OCI-LY7 (cell line): ENCODE results near the gene VAPB. TPM values are rescaled to one million over a fixed set of nuclear protein-coding genes. Genes with fewer than 3 reads are reported as not detected.

Source experiments
- BruUV-seq: library from RNA; stranded (reverse); fragments of 400-500 nt; replicated peaks from 2 replicates; lab custom pipeline; 2021; lab: Mats Ljungman, UMichigan
- CTCF ChIA-PET: fragments of 300-600 bp; sonication (Branson Sonifier 250); formaldehyde crosslinking; loops from one replicate; lab custom pipeline; 2022; ENCODE audit warnings: antibody characterized with exemption; ENCODE audit not compliant: unreplicated experiment; lab: Charles Lee
- POLR2A ChIA-PET: fragments of 300-600 bp; sonication (Branson Sonifier 250); formaldehyde crosslinking; loops from one replicate; lab custom pipeline; 2022; ENCODE audit warnings: antibody characterized with exemption; lab: Charles Lee
- DNase-seq: peaks from one replicate; pipeline ENCODE4 v3.0.0-alpha.2; 2015; ENCODE audit warnings: low spot score
- H2AFZ ChIP-seq: fragments of 200-600 bp; sonication (generic), shearing (Covaris generic); 2 replicates; pipeline ENCODE4 v1.6.1; 2014; ENCODE audit warnings: mild to moderate bottlenecking, antibody characterized with exemption, low read length, moderate library complexity
- H3K27ac ChIP-seq: fragments of 200-600 bp; sonication (generic); 2 replicates; pipeline ENCODE4 v1.5.1; 2014; ENCODE audit warnings: mixed run types, low read depth, mild to moderate bottlenecking, moderate library complexity, low read length, inconsistent platforms; ENCODE audit not compliant: poor library complexity, severe bottlenecking
- H3K36me3 ChIP-seq: fragments of 200-600 bp; sonication (generic); 2 replicates; pipeline ENCODE4 v1.6.1; 2014; ENCODE audit warnings: mild to moderate bottlenecking, antibody characterized with exemption, low read length, moderate library complexity, mixed read lengths; ENCODE audit not compliant: insufficient read depth
- H3K4me1 ChIP-seq: fragments of 200-600 bp; sonication (generic); 2 replicates; pipeline ENCODE4 v1.5.1; 2014; ENCODE audit warnings: mild to moderate bottlenecking, low read length; ENCODE audit not compliant: insufficient read depth, poor library complexity, severe bottlenecking
- H3K4me2 ChIP-seq: fragments of 200-600 bp; sonication (generic); 2 replicates; pipeline ENCODE4 v1.6.1; 2014; ENCODE audit warnings: mild to moderate bottlenecking, low read length
- H3K4me3 ChIP-seq: fragments of 200-600 bp; sonication (generic); 2 replicates; pipeline ENCODE4 v1.5.1; 2014; ENCODE audit warnings: mild to moderate bottlenecking, low read depth, low read length; ENCODE audit not compliant: poor library complexity, severe bottlenecking
- H3K79me2 ChIP-seq: fragments of 200-600 bp; sonication (generic); 2 replicates; pipeline ENCODE4 v1.6.1; 2016; ENCODE audit warnings: low read depth, mild to moderate bottlenecking, low read length, moderate library complexity, mixed read lengths; ENCODE audit not compliant: insufficient read depth
- H3K9me2 ChIP-seq: fragments of 200-600 bp; sonication (generic); 2 replicates; pipeline ENCODE4 v1.6.1; 2016; ENCODE audit warnings: mild to moderate bottlenecking, low read length, mixed read lengths; ENCODE audit not compliant: insufficient read depth
- H3K9me3 ChIP-seq: fragments of 200-600 bp; sonication (generic); 2 replicates; pipeline ENCODE4 v1.6.1; 2014; ENCODE audit warnings: mild to moderate bottlenecking, mixed run types, low read length, mixed read lengths
- H4K20me1 ChIP-seq: fragments of 200-600 bp; sonication (generic); 2 replicates; pipeline ENCODE4 v1.6.1; 2014; ENCODE audit warnings: mild to moderate bottlenecking, antibody characterized with exemption, low read length, moderate library complexity, mixed read lengths; ENCODE audit not compliant: insufficient read depth
- EZH2phosphoT487 ChIP-seq: fragments of 200-600 bp; sonication (generic); IDR thresholded peaks from 2 replicates; pipeline ENCODE4 v1.6.1; 2018; ENCODE audit warnings: low read depth, borderline replicate concordance, mild to moderate bottlenecking, mixed run types, antibody characterized with exemption, low read length, moderate library complexity, mixed read lengths
- intact Hi-C: fragments of 100-400 bp; cut with micrococcal nuclease; formaldehyde crosslinking; loops from one replicate; pipeline ENCODE4 v1.10.0; 2022; ENCODE audit not compliant: unreplicated experiment
- total RNA-seq, 2 experiments: library from RNA; depleted of rRNA in 1 of 2; stranded (reverse); fragments of >200 nt in 1 of 2; shearing (Covaris generic) in 1 of 2; gene quantifications; 2 replicates each; pipeline ENCODE4 v1.2.3, GENCODE V29; 2014 to 2022
- TF ChIP-seq, protein P1 (sequence below): fragments of 200-600 bp; sonication (generic); conservative IDR thresholded peaks from 2 replicates; pipeline ENCODE4 v1.5.1; 2014; ENCODE audit warnings: mild to moderate bottlenecking, antibody characterized with exemption, low read length, moderate library complexity, mixed read lengths

VAPB gene
- total RNA-seq, 2 experiments from 2014 or later, result 13.3 to 43.2 TPM

DNA sequence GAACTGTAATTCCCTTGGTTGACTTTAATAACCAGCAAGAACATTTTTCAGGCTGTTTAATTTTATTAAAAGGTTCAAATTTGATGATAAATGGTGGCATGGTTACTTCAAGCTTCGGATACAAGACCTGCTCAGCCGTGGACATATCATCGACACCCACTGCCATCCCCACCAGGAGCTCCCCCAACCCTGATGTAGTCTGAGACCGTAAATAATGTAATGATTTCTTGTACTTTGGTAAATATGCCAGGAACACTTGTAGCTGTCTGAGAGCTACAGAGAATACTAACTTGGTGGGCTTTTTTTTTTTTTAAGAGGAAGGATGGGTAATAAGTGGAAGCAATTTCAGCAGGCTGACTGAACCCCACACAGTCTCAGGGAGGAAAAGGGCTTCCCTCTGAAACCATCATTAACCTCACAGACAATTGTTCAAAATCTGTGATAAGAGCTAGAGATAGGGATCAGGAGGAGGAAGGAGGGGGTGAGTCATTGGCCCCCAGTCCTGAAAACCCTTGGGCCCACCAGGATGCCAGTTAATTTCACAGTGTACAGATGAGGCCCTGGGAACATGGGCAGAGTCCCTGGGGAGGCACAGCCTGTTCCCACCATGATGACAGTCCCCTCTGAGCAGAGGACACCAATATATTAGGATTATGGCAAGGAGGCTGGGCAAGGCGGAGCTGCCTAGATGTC, 70.2 kb downstream of the VAPB start:
- intact Hi-C loops, result no loop called here
- H3K4me2 ChIP-seq, result peak overlapping the region; percentile 50
- no peaks in the 10 kb centered on the region for H3K79me2 ChIP-seq
- no peak overlapping the region for H3K4me3 ChIP-seq
- no peak overlapping the region for H3K27ac ChIP-seq
- no TSS peak for BruUV-seq
- DNase-seq, result no peak
- TF ChIP-seq EZH2phosphoT487, result no peak
- TF ChIP-seq, protein P1, sequence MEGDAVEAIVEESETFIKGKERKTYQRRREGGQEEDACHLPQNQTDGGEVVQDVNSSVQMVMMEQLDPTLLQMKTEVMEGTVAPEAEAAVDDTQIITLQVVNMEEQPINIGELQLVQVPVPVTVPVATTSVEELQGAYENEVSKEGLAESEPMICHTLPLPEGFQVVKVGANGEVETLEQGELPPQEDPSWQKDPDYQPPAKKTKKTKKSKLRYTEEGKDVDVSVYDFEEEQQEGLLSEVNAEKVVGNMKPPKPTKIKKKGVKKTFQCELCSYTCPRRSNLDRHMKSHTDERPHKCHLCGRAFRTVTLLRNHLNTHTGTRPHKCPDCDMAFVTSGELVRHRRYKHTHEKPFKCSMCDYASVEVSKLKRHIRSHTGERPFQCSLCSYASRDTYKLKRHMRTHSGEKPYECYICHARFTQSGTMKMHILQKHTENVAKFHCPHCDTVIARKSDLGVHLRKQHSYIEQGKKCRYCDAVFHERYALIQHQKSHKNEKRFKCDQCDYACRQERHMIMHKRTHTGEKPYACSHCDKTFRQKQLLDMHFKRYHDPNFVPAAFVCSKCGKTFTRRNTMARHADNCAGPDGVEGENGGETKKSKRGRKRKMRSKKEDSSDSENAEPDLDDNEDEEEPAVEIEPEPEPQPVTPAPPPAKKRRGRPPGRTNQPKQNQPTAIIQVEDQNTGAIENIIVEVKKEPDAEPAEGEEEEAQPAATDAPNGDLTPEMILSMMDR, result no peak
- H4K20me1 ChIP-seq, result peaks cover 8% of the 10 kb centered on the region; the same call in 1 of the 2 replicates
- H3K36me3 ChIP-seq, result no peaks in the 10 kb centered on the region
- POLR2A ChIA-PET, result interaction anchor here (0.7 kb wide), 2 partner anchors 194 to 200 kb away, joined by 3 read pairs; no protein-coding TSS in a partner anchor
- peaks cover 18% of the 10 kb centered on the region for H3K4me1 ChIP-seq
- H3K9me3 ChIP-seq, result peaks cover 5% of the 10 kb centered on the region; the same call in 1 of the 2 replicates
- H3K9me2 ChIP-seq, result no peaks in the 10 kb centered on the region
- CTCF ChIA-PET, result no interaction called here
- H2AFZ ChIP-seq, result no peak overlapping the region

GRCh38 chr20:58461104-58461503, 72.1 kb downstream of the VAPB start:
- Histone ChIP-seq H3K9me2 (no peaks in the 10 kb centered on the region), H3K9me3 (no peaks in the 10 kb centered on the region), H3K36me3 (no peaks in the 10 kb centered on the region), H3K4me1 (peaks cover 18% of the 10 kb centered on the region), H3K4me2 (no peak overlapping the region), H3K4me3 (no peak overlapping the region), H4K20me1 (peaks cover 8% of the 10 kb centered on the region; the same call in 1 of the 2 replicates), H2AFZ (no peak overlapping the region), H3K79me2 (no peaks in the 10 kb centered on the region), H3K27ac (no peak overlapping the region)
- ChIA-PET POLR2A (no interaction called here), CTCF (no interaction called here)
- TF ChIP-seq EZH2phosphoT487, result no peak
- TF ChIP-seq, protein P1, result no peak
- intact Hi-C loops, result no loop called here
- BruUV-seq, result no TSS peak
- DNase-seq, result no peak

DNA sequence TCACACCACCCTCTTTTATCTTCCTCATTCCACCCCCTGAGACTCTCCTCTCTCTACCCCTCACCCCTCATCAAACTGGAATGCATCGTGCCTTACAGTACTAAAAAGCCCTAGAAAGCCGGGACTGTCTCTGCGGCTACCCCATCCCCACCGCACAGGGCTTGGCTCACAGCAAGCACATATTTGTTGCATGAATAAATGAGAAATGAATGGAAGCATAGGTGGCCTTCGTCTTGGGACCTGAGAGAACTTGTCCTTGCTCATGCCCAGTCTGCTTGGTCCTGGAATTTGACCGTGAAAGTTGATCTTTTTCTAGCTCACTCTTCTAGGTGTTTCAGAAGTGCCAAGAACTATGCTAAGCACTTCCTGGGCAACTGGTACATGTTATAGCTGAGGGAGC, 72.9 kb downstream of the VAPB start:
- no peak for DNase-seq
- intact Hi-C loops, result no loop called here
- ChIA-PET CTCF (no interaction called here), POLR2A (no interaction called here)
- Histone ChIP-seq H3K36me3 (no peaks in the 10 kb centered on the region), H3K4me1 (peaks cover 18% of the 10 kb centered on the region), H3K79me2 (no peaks in the 10 kb centered on the region), H4K20me1 (peaks cover 8% of the 10 kb centered on the region; the same call in 1 of the 2 replicates), H3K4me3 (no peak overlapping the region), H3K4me2 (no peak overlapping the region), H3K27ac (no peak overlapping the region), H3K9me2 (no peaks in the 10 kb centered on the region), H2AFZ (no peak overlapping the region), H3K9me3 (no peaks in the 10 kb centered on the region)
- BruUV-seq, result no TSS peak
- TF ChIP-seq EZH2phosphoT487, result no peak
- TF ChIP-seq, protein P1, result no peak
